Hippocampal formation (tissue), 2 donors: ENCODE data around the gene VSTM2L.

ENCODE experiments used
- DNase-seq, 2 donors: peaks; one replicate each; lab custom pipeline; 2025; lab: John Stamatoyannopoulos, UW

VSTM2L gene

GRCh38 chr20:37919389-37920040, 16.6 kb downstream of the VSTM2L start:
- DNase-seq, result no peak

- no peak for DNase-seq
Measured at GRCh38 chr20:37920270-37920669, 17.3 kb downstream of the VSTM2L start.

GRCh38 chr20:37920679-37921322, 17.9 kb downstream of the VSTM2L start:
- no peak for DNase-seq

GRCh38 chr20:37921341-37921929, 18.5 kb downstream of the VSTM2L start:
- DNase-seq, result no peak

- no peak for DNase-seq
Measured at GRCh38 chr20:37922016-37922415, 19.1 kb downstream of the VSTM2L start.

- DNase-seq, result no peak
Measured at GRCh38 chr20:37925265-37926165, 22.6 kb downstream of the VSTM2L start.

- no peak for DNase-seq
Measured at GRCh38 chr20:37926612-37927011, 23.7 kb downstream of the VSTM2L start.

GRCh38 chr20:37927410-37928095, 24.6 kb downstream of the VSTM2L start:
- DNase-seq, result no peak

GRCh38 chr20:37928996-37929682, 26.2 kb downstream of the VSTM2L start:
- DNase-seq, result no peak

- DNase-seq, result no peak
Measured at GRCh38 chr20:37929683-37930014, 26.7 kb downstream of the VSTM2L start.

GRCh38 chr20:37931153-37931922, 28.4 kb downstream of the VSTM2L start:
- no peak for DNase-seq

GRCh38 chr20:37932074-37932473, 29.1 kb downstream of the VSTM2L start:
- no peak for DNase-seq

GRCh38 chr20:37932919-37933318, 30.0 kb downstream of the VSTM2L start:
- DNase-seq, result no peak

- DNase-seq, result no peak
Measured at GRCh38 chr20:37933786-37934633, 31.1 kb downstream of the VSTM2L start.

GRCh38 chr20:37934634-37935375, 31.9 kb downstream of the VSTM2L start:
- no peak for DNase-seq

- DNase-seq, result no peak
Measured at GRCh38 chr20:37935435-37935834, 32.5 kb downstream of the VSTM2L start.

GRCh38 chr20:37936041-37936440, 33.1 kb downstream of the VSTM2L start:
- DNase-seq, result no peak

GRCh38 chr20:37936451-37936850, 33.5 kb downstream of the VSTM2L start:
- DNase-seq, result no peak

GRCh38 chr20:37937686-37938085, 34.8 kb downstream of the VSTM2L start:
- no peak for DNase-seq
